Hypothalamus (tissue), 51 donors: ENCODE results near the gene SHISA3.
"Not testable (repeated sequence)": the region's sequence is repeated elsewhere in the genome, so short reads cannot be mapped to it uniquely, and the experiment has no call there.

ENCODE experiments used
- DNase-seq, 51 donors: peaks; one replicate each; lab custom pipeline; 2025; lab: John Stamatoyannopoulos, UW

SHISA3 gene

GRCh38 chr4:42396752-42397634 is at the start of gene SHISA3:
TSS of gene SHISA3 (plus strand) at chr4:42397488. CDS start at chr4:42398057, 569 bp downstream.
- peak in 1 of 51 donors; percentile 1 for DNase-seq

- DNase-seq: no peak
These were observed 49.0 kb upstream of the SHISA3 start for GRCh38 chr4:42348247-42348646.

- no peak for DNase-seq
These were observed 48.6 kb upstream of the SHISA3 start for GRCh38 chr4:42348692-42349091.

GRCh38 chr4:42350611-42351182 is 46.6 kb upstream of the SHISA3 start:
- no peak for DNase-seq

GRCh38 chr4:42352049-42352448 is 45.2 kb upstream of the SHISA3 start:
- no peak for DNase-seq

- DNase-seq: no peak
These were observed 40.0 kb upstream of the SHISA3 start for GRCh38 chr4:42357325-42357724.

GRCh38 chr4:42359711-42360110 is 37.6 kb upstream of the SHISA3 start:
- DNase-seq: no peak

GRCh38 chr4:42360256-42360669 is 37.0 kb upstream of the SHISA3 start:
- DNase-seq: no peak

- no peak for DNase-seq
These were observed 35.8 kb upstream of the SHISA3 start for GRCh38 chr4:42361456-42361855.

GRCh38 chr4:42362591-42362990 is 34.7 kb upstream of the SHISA3 start:
- DNase-seq: no peak

- no peak for DNase-seq
These were observed 33.7 kb upstream of the SHISA3 start for GRCh38 chr4:42363614-42364013.

- DNase-seq: no peak
These were observed 32.8 kb upstream of the SHISA3 start for GRCh38 chr4:42364266-42365053.

- no peak for DNase-seq
These were observed 30.3 kb upstream of the SHISA3 start for GRCh38 chr4:42366959-42367358.

- DNase-seq: no peak
These were observed 27.8 kb upstream of the SHISA3 start for GRCh38 chr4:42369489-42369888.

GRCh38 chr4:42371305-42372252 is 25.7 kb upstream of the SHISA3 start:
- DNase-seq: peak in 5 of 51 donors; percentile 1 to 15 (median 3)

- not testable (repeated sequence) for DNase-seq
These were observed 25.0 kb upstream of the SHISA3 start for GRCh38 chr4:42372303-42372702.

- no peak for DNase-seq
These were observed 19.8 kb upstream of the SHISA3 start for GRCh38 chr4:42377497-42377896.

- DNase-seq: no peak
These were observed 15.6 kb upstream of the SHISA3 start for GRCh38 chr4:42381666-42382065.

GRCh38 chr4:42385516-42385915 is 11.8 kb upstream of the SHISA3 start:
- DNase-seq: no peak
